Osteoblast (primary cell): ENCODE results near the gene LRP8. TPM values are rescaled to one million over a fixed set of nuclear protein-coding genes. Genes with fewer than 3 reads are reported as not detected.

Experiments
- DNase-seq: peaks from one replicate; pipeline ENCODE4 v3.0.0; 2011; ENCODE audit warnings: low spot score, mixed read lengths; ENCODE audit not compliant: insufficient read length; ENCODE audit errors: missing footprints
- H2AFZ ChIP-seq: 2 replicates; pipeline ENCODE4 v1.6.0; 2011; ENCODE audit warnings: mild to moderate bottlenecking, low read length
- H3K27ac ChIP-seq: 2 replicates; pipeline ENCODE4 v1.5.1; 2011; ENCODE audit warnings: mild to moderate bottlenecking, low read depth, low read length, moderate library complexity
- H3K27me3 ChIP-seq: 2 replicates; pipeline ENCODE4 v1.6.0; 2012; ENCODE audit warnings: mild to moderate bottlenecking, control low read depth, inconsistent platforms, low read length, moderate library complexity; ENCODE audit not compliant: insufficient read depth
- H3K36me3 ChIP-seq: 2 replicates; pipeline ENCODE4 v1.5.1; 2011; ENCODE audit warnings: mild to moderate bottlenecking, low read length, control low read depth, moderate library complexity; ENCODE audit not compliant: insufficient read depth
- H3K4me1 ChIP-seq: 2 replicates; pipeline ENCODE4 v1.5.1; 2011; ENCODE audit warnings: mild to moderate bottlenecking, low read length, control low read depth, moderate library complexity; ENCODE audit not compliant: insufficient read depth
- H3K4me2 ChIP-seq: 2 replicates; pipeline ENCODE4 v1.6.0; 2011; ENCODE audit warnings: mild to moderate bottlenecking, low read length; ENCODE audit not compliant: insufficient read depth
- H3K4me3 ChIP-seq: fragments of 200-600 bp; sonication (generic); 3 replicates; pipeline ENCODE4 v1.5.1; 2012; ENCODE audit warnings: mild to moderate bottlenecking, low read length, inconsistent platforms; ENCODE audit not compliant: insufficient read depth
- H3K79me2 ChIP-seq: 2 replicates; pipeline ENCODE4 v1.6.0; 2012; ENCODE audit warnings: mild to moderate bottlenecking, low read length, control low read depth, inconsistent platforms; ENCODE audit not compliant: insufficient read depth
- H3K9me3 ChIP-seq: 2 replicates; pipeline ENCODE4 v1.5.1; 2011; ENCODE audit warnings: low read depth, low read length, control low read depth
- H4K20me1 ChIP-seq: 2 replicates; pipeline ENCODE4 v1.6.0; 2012; ENCODE audit warnings: mild to moderate bottlenecking, low read length, control low read depth; ENCODE audit not compliant: insufficient read depth
- CTCF ChIP-seq: IDR thresholded peaks from 2 replicates; pipeline ENCODE4 v1.5.1; 2011; ENCODE audit warnings: mild to moderate bottlenecking, low read depth, low read length, moderate library complexity; ENCODE audit errors: extremely low read depth
- total RNA-seq: library from RNA; depleted of rRNA; stranded (reverse); fragments of >200 nt; gene quantifications from 2 replicates; pipeline ENCODE4 v1.2.3, GENCODE V29; 2012

The LRP8 gene
- total RNA-seq, 1 donor, result 11.2 TPM

DNA sequence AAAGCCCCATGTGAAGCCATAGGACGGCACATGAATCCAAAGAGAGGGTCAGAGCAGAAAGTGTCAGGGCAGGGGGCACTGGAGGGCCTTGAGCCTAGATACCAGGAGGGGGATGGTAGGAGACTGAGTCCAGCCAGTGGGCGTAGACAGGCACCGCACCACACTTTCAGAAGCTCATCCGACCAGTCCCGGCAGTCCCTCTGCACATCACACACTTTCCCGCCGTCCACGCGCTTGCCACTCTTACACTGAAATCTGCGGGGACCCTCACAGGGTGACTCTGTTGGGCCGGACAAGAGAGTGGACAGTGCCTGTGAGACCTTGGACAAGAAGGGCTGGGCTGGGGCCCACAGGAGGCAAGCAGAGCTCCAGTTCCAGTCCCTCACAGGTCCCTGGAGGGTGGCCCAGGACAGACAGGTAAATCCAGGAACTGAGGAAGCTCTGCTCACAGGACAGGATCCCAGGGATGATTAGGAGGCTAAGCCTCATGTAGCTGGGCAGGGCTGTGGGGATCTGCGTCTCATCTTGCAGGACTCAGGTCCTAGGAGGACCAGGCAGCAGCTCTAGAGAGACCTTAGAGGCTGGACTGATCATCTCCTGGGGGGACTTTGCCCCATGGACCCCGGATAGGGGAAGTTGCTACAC lies 53.2 kb downstream of the LRP8 start:
- peak; percentile 58 for DNase-seq
- H3K4me1 ChIP-seq, result no peaks in the 10 kb centered on the region
- no peak for TF ChIP-seq CTCF
- no peak overlapping the region for H3K4me2 ChIP-seq
- H3K79me2 ChIP-seq, result no peaks in the 10 kb centered on the region
- H3K9me3 ChIP-seq, result no peaks in the 10 kb centered on the region
- H3K36me3 ChIP-seq, result no peaks in the 10 kb centered on the region
- H3K4me3 ChIP-seq, result no peak overlapping the region
- no peak overlapping the region for H2AFZ ChIP-seq
- no peak overlapping the region for H3K27ac ChIP-seq
- H3K27me3 ChIP-seq, result no peaks in the 10 kb centered on the region
- H4K20me1 ChIP-seq, result no peaks in the 10 kb centered on the region

DNA sequence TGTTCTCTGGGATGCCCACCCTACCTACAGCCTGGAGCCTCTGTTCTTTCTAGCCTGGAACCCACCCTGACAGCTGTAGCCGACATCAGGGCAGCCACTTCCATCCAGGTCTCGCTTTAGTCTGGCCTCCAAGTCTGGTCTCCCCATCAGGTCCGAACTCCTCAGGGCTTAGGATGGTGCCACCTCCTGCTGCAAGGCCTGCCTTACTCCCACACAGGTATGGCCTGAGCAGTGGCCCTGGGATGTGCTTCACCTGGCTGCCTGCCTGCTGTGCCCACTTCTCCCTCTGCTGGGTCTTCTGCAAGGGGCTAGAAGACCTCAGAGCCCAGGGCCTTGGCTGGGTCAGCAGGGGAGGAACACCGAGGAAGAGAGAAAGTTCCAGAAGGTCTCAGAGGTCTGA lies 53.8 kb downstream of the LRP8 start:
- H3K4me1 ChIP-seq, result no peaks in the 10 kb centered on the region
- no peak overlapping the region for H2AFZ ChIP-seq
- H3K79me2 ChIP-seq, result no peaks in the 10 kb centered on the region
- no peak overlapping the region for H3K4me3 ChIP-seq
- H3K9me3 ChIP-seq, result no peaks in the 10 kb centered on the region
- no peaks in the 10 kb centered on the region for H3K36me3 ChIP-seq
- no peak overlapping the region for H3K4me2 ChIP-seq
- H3K27me3 ChIP-seq, result no peaks in the 10 kb centered on the region
- H4K20me1 ChIP-seq, result no peaks in the 10 kb centered on the region
- no peak for TF ChIP-seq CTCF
- DNase-seq, result peak; percentile 73
- H3K27ac ChIP-seq, result no peak overlapping the region

DNA sequence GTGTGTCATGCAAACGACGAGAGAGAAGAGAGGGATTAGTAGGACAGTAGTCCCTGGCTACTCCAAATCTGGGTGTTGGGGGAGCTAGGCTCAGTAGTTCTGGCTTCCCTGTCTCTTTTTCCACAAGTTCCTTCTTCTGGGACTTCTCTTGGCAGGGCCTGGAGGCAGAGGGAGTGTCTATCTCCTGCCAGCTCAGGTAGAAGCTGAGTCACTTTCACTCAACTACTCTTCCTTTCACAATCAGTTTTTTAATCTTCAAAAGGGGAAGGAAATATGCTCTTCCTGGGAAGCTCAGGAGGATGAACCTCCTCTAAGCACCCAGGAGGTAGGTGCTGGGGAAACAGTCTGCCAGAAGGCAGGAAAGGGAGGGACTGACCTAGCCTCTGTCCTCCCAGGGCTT lies 54.3 kb downstream of the LRP8 start:
- peak; percentile 58 for DNase-seq

DNA sequence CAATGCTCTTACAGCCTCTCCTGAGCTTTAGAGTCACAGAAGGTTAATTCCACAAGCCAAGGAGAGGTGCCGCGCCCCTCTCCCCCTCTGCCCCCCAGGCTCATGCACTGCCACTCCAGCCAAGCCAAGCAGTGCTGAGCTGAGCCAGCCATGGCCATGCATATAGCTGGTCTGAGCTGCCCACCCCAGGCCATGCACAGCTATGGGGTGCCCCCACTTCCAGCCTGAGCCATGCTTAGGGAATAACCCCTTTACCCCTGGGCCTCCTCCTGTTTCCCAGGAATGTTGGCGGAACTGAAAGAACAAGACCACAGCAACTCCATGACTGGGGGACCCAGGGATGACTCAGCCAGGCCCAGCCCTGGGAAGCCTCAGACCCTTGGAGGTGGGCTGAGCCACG lies 55.5 kb downstream of the LRP8 start:
- Histone ChIP-seq H2AFZ (no peak overlapping the region), H3K4me2 (no peak overlapping the region), H3K79me2 (no peaks in the 10 kb centered on the region), H3K27ac (no peak overlapping the region), H3K9me3 (no peaks in the 10 kb centered on the region), H3K4me3 (no peak overlapping the region), H3K4me1 (no peaks in the 10 kb centered on the region), H4K20me1 (no peaks in the 10 kb centered on the region), H3K36me3 (no peaks in the 10 kb centered on the region), H3K27me3 (no peaks in the 10 kb centered on the region)
- no peak for TF ChIP-seq CTCF
- DNase-seq, result no peak

More for the DNA sequence above, 54.3 kb downstream of the LRP8 start:
- H3K27ac ChIP-seq, result no peak overlapping the region
- H3K27me3 ChIP-seq, result no peaks in the 10 kb centered on the region
- no peak overlapping the region for H3K4me3 ChIP-seq
- no peak overlapping the region for H2AFZ ChIP-seq
- H3K36me3 ChIP-seq, result no peaks in the 10 kb centered on the region
- no peaks in the 10 kb centered on the region for H3K4me1 ChIP-seq
- H3K4me2 ChIP-seq, result no peak overlapping the region
- no peaks in the 10 kb centered on the region for H3K9me3 ChIP-seq
- TF ChIP-seq CTCF, result no peak
- H3K79me2 ChIP-seq, result no peaks in the 10 kb centered on the region
- no peaks in the 10 kb centered on the region for H4K20me1 ChIP-seq
